Measurements from ENCODE around the gene CDCA4.

The CDCA4 gene

DNA sequence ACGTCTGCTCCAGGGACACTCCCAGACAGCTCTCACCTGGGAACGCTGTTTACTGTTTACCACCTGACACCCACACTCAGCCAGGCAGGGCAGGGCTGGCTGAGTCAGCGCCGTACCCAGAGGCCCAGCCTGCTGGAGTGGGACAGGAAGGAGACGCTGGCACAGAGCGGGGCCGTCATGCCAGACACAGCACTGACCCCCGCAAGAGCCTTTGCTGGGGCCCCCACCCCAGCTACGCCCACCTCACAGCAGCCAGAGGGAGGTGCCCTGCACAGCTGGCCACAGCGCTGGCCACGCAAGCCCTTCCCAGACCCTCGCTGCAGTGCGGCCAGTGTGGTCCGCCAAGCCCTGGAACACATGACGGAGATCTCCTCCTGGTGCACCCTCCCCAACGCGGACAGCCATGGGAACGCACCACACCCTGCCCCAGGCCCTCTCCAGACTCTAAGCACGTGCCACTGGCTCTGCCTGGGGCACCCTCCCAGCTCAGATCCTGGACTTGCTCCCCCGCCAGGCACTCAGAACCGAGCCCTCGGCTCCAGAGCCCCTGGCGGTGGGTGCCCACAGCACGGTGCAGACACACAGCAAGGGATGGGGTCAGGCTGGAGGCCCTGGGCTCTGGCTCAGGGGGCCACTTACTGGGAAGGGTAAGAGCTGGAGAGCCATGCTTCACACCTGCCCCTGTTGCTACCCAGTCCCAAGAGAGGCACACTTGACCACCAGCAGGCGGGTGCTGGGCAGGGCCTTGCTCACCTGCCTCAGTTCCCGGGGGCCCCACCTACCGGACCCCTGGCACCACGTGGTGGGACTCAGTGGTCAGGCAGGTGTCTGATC, 48.4 kb downstream of the CDCA4 start:
- DNase-seq: peak; percentile 11

DNA sequence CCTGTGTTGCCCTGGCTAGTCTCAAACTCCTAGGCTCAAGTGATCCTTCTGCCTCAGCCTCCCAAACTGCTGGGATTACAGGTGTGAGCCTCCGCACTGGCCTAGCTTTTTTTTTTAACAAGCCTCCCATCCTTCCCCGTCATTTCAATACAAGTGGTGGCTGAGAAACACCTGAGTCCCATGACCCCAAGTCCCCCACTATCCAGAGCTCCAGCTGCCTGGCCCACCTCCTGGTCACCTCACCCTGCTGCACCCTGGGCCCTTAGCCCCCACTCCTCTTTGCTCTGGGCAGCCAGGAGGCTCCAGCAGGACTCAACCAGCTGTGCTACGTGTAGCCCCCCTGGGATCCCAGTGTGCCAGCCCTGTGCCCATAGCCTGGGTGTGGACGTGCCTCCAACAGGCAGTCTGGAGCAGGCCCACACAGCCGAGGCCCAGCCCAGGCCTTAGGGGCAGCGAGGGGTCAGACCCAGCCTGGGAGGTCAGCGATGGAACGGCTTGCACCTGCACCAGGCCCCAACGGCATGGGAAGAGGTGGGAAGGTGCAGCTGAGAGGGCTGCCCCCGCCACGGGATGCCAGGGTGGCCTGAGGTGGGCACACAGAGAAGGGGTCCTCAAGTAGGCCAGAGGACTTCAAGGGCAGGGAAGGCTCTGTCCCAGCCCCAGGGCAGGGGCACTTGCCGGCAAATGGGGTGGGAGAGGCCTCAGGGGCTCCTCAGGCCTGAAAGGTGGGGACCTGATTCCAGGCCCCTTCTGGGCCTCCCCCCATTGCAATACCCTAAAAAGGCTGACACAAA, 49.2 kb downstream of the CDCA4 start:
- DNase-seq: no peak

DNA sequence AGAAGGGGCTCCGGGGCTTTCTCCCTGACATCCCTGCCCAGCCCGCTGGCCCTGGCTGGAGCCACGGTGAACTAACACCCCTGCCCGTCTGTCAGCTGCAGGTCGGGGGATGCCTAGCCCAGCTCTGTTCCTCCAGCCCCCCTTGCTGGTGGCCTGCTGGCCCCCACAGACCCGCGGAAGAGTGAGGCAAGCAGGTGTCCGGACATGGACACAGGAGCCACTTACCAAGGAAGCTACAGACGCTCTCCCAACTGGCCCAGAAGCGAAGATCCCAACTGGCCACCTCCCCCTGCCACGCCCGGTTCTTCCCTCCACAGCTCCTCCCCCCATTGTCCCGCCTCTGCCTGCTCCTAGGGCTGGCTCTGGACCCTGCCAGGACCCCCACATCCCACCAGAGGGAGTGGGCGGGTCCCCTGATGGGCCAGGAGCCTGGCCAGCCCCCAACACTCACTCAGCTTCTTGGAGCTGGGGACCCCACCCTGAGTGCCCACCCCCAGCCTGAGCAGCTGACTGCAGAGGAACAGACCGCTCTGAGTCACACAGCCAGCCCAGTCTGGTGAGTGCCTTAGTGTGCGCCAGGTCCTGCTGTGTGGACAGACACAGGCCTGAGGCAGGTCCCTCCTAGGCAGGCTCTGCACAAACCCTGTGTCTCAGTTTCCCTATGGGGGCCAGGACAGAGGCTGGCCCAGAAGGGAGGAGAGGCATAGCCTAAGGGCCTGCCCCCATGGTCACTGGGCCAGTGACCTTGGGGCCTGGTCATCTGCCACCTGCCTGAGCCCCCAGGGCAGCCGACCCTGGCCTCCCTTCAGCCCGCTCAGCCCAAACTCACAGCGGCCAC, 50.4 kb downstream of the CDCA4 start:
- DNase-seq: no peak

DNA sequence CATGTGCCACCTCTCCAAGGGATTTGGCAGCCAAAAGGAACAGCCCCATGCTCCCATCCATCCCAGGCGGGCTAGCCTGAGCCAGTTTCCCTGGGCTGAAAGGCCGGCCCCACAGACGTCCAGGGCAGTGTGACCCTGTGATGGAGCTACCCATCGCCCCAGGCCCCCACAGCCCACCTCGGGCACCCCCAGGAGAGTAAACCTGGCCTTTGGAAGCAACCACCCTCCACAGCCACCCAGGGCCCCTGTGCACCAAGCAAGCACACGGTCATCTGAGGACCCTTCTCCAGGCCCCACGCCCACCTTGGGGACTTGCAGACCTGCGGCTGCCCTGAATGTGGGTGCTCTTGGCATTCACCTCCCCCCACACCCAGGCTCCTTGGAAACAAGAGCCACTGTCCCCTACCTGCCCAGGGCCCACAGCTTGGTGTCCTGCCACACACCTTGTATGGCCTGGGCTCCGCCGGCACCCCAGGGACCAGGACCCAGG, 51.1 kb downstream of the CDCA4 start:
- DNase-seq: no peak

DNA sequence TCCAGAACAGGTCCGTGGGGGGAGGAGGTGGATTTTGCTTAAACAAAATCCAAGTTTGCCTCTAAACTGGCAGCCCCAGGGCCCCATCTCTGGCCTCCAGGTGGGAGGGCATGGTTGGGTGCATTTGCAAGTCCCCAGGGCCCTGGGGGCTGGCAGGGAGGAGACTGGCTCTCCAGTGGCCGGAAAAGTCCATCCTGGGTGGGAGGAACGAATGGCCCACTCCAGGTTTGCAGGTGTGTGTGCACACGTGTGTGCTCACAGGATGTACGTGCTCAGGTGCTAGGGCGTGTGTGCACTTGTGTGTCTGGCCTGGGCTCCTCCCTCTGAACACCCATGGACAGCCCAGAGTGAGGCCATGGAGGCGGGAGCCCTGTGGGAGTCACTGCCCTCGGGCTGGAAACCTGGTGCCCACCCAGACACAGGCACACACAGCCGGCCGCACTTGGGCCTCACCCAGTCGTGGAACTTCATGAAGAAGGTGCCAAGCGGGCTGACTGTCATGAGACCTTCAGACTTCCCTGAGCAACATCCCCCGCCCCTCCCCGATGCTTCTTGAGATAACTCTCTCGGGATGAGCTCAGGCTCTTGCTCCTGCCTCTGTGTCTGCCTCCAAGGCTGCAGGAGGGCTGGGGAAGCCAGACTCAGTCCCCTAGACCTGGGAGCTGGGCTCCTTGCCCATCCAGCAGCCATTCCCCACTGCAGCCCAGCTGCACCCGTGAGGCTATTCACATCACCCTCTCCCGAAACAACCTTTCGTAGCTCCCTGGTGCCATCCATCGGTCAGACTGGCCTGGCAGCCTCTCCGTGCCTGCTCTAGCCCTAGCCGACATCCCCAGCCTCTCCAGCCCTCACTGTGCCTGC, 52.1 kb downstream of the CDCA4 start:
- peak; percentile 5 for DNase-seq

DNA sequence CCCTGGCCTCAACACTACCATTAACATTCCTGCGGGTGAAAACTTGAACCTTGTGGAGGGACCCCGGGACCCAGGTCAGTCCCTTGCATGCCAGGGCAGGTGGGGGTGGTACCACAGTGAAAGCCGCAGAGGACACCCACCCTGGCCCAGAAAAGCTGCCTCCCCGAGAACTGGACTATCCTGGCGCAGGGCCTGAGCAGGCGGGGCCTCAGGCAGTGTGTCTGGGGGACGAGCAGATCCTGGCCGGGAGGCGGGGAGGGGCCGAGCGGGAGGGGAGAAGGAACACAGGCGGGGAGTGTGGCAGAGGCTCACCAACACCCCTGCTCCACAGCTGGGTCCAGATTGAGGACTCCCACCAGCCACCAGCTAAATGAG, 52.7 kb downstream of the CDCA4 start:
- DNase-seq: no peak

DNA sequence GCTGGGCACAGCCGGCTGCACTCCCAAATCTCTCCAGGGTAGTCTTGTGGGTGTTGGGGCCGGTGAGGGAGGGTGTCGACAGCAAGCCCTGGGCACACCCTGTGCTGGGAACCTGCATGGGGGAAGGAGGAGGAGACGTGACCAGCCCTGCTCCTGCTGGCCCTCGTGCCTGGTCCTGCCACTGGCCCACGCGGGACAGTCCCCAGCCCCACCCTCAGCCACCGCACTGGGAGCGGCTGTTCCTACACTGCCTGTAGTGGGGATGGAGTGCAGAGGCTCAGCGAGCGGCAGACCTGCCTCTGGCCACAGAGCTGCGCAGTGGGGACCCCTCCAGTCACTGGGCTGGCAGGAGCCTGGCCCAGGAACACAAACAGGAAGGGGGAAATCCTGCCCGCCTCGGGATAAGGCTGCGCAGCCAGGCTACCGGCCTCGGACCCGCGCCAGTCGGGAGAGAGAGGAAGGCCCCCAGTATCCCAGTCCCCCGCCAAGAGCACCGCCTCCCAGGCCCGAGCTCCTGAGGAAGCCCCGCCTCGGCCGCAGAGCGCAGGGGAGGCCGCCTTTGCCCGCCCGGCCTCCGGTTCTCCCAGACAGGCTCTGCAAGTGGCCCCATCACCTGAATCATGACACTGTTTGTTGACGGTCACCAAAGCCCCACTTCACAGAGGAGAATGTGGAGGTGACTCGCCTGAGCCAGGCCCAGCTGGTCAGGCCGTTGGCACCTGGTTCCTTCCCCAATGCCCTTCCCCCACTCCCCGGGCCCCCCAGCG, 53.3 kb downstream of the CDCA4 start:
- no peak for DNase-seq

DNA sequence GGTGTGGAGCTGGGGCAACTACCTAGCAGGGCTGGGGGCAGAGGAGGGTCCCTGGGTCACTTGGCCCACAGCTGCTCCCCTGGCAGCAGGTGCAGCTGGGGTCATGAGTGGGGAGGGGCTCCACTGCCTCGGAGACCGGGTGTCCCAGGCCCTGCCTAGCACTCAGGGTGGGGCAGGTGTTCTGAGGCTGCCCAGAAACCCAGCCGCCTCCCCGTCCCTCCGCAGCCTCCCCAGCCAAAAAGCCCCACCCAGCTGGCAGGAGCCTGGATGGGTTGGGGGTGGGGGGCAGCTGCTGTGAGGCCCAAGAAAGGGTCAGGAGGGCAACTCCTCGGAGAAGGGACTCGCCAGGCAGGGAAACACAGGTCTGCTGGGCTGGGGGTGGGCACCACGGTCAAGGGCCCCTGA, 53.9 kb downstream of the CDCA4 start:
- DNase-seq: no peak

DNA sequence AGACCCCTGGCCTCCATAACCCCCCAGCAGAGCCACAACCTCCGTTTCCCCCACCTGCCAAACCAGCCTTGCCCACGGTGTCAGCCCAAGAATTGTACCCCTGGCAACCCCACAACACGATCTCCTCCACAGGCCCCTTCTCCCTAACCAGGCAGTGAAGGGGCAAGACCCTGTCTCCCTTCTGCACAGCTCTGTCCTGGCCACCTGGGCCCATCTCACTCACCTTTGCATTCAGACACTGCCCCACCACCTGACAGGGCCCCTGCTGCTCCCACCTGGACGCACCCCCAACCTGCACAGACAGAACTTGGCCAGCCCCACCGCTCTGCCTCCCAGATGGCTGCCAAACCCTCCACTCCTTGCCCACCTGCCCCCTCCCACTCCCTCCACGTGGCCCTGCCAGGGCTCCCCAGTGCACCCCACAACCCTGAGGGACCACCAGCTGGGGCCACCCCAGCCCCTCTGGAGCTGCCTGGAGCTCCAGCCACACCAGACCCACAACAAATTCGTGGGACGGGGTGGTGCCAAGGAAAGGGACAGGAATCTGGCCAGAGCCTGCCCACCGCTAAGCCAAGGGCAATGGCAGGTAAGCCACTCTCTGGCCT, 54.5 kb downstream of the CDCA4 start:
- no peak for DNase-seq

DNA sequence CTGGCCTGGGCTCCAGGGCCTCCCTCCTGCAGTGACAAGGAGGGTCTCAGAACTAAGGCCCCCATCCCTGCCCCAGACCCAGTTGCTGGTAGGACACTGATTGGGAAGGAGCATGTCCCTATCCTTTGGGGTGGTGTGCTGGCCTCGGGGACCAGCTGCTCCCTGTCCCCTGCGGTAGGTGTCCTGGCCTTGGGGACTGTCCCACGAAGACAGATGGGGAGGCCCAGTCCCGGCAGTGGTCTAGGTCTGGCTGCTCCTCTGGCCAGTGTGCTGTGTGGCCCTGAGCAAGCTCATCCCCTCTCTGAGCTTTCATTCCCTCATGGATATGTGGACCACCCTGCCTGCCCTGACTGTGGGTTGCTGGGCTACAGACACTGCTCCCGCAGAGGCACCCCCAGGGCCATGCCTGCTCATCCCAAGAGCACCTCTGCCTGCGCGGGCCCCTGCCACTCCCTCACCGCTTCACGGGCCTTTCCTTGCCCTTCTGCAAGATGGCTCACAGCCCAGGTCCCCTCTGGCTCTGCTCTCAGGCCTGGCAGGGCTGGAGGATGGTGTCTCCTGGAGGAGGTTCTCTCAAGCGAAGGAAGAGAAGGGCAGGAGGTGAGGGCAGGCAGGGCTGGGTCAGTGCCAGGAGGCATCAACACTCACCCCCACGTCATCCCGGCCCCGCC, 55.2 kb downstream of the CDCA4 start:
- no peak for DNase-seq

DNA sequence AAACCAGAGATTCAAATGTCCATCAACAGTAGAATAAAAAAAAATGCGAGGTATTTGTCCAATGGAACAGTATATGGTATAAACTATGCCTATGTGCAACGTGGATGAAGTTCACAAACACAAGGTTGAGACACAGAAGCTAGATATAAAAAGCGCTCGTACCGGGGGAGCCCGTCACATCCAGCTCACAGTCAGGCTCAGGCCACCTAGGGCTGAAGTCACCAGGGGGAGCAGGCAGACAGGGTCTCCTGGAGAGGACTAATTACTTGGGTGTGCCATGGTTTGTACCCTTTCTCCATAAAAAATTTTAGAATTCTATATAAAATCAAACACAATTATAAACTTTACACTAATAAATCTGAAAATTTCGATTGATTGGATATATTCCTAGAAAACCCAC, 56.3 kb downstream of the CDCA4 start:
- DNase-seq: no peak
